Keratinocyte (primary cell): Measurements from ENCODE around the gene SETBP1. TPM values are rescaled to one million over a fixed set of nuclear protein-coding genes. Genes with fewer than 3 reads are reported as not detected.

Experiments used
- DNase-seq: peaks from one replicate; pipeline ENCODE4 v3.0.0-alpha.2; 2011; ENCODE audit warnings: low read depth, missing footprints, low spot score
- FAIRE-seq: peaks from 2 replicates; lab custom pipeline; 2011; peaks lifted over from hg19 to GRCh38; lab: Jason Lieb, UNC
- H2AFZ ChIP-seq: 2 replicates; pipeline ENCODE4 v1.6.0; 2012; ENCODE audit warnings: low read length, control low read depth, inconsistent platforms; ENCODE audit not compliant: control insufficient read depth
- H3K27ac ChIP-seq: 2 replicates; pipeline ENCODE4 v1.5.1; 2011; ENCODE audit warnings: low read length; ENCODE audit not compliant: control insufficient read depth, insufficient read depth
- H3K27me3 ChIP-seq: 3 replicates; pipeline ENCODE4 v1.6.0; 2011; ENCODE audit warnings: low read length; ENCODE audit not compliant: control insufficient read depth, insufficient read depth; ENCODE audit errors: extremely low read depth
- H3K36me3 ChIP-seq, 2 experiments: 2 replicates in 1 of 2; 3 replicates in 1 of 2; pipeline ENCODE4 v1.5.1; 2011; ENCODE audit warnings: low read length in 2 of 2, mild to moderate bottlenecking in 1 of 2; ENCODE audit not compliant: control insufficient read depth in 2 of 2, insufficient read depth in 2 of 2; ENCODE audit errors: extremely low read depth in 1 of 2
- H3K4me1 ChIP-seq: 3 replicates; pipeline ENCODE4 v1.5.1; 2011; ENCODE audit warnings: low read length; ENCODE audit not compliant: control insufficient read depth, insufficient read depth; ENCODE audit errors: extremely low read depth
- H3K4me2 ChIP-seq: 3 replicates; pipeline ENCODE4 v1.6.0; 2011; ENCODE audit warnings: low read depth, low read length; ENCODE audit not compliant: control insufficient read depth, insufficient read depth; ENCODE audit errors: extremely low read depth
- H3K4me3 ChIP-seq, 3 experiments: fragments of 200-600 bp in 1 of 3; sonication (generic) in 1 of 3; 2 replicates in 2 of 3; 3 replicates in 1 of 3; pipeline ENCODE4 v1.5.1; 2011 to 2016; ENCODE audit warnings: low read length in 3 of 3, mild to moderate bottlenecking in 3 of 3, control low read depth in 2 of 3, inconsistent platforms in 1 of 3, low read depth in 1 of 3, mixed read lengths in 1 of 3, mixed run types in 1 of 3, moderate library complexity in 1 of 3; ENCODE audit not compliant: control insufficient read depth in 2 of 3, insufficient read depth in 2 of 3; ENCODE audit errors: extremely low read depth in 1 of 3
- H3K79me2 ChIP-seq: 2 replicates; pipeline ENCODE4 v1.6.0; 2012; ENCODE audit warnings: low read length; ENCODE audit not compliant: control insufficient read depth, insufficient read depth
- H3K9ac ChIP-seq: 3 replicates; pipeline ENCODE4 v1.6.0; 2011; ENCODE audit warnings: low read length; ENCODE audit not compliant: control insufficient read depth, insufficient read depth; ENCODE audit errors: extremely low read depth
- H3K9me1 ChIP-seq: 3 replicates; pipeline ENCODE4 v1.6.0; 2011; ENCODE audit warnings: low read length; ENCODE audit not compliant: control insufficient read depth, insufficient read depth; ENCODE audit errors: extremely low read depth
- H3K9me3 ChIP-seq: 2 replicates; pipeline ENCODE4 v1.5.1; 2012; ENCODE audit warnings: low read depth, low read length; ENCODE audit not compliant: control insufficient read depth
- H4K20me1 ChIP-seq: 3 replicates; pipeline ENCODE4 v1.6.0; 2011; ENCODE audit warnings: low read length; ENCODE audit not compliant: control insufficient read depth, insufficient read depth; ENCODE audit errors: extremely low read depth
- EZH2 ChIP-seq: IDR thresholded peaks from one replicate; pipeline ENCODE4 v1.6.1; 2012; ENCODE audit warnings: inconsistent platforms, mild to moderate bottlenecking, low read length, moderate library complexity
- dilution Hi-C: fragments of 300-500 bp; cut with MboI; formaldehyde crosslinking; loops from one replicate; pipeline ENCODE4 v1.7.0; 2020; ENCODE audit warnings: low sequenced_read_pairs; ENCODE audit not compliant: extremely low pct_ligation_motif_present
- polyA plus RNA-seq, 5 experiments: library from polyadenylated mRNA; depleted of rRNA in 3 of 5; stranded (reverse) in 3 of 5; stranded (forward) in 1 of 5; unstranded in 1 of 5; fragments of >200 nt; gene quantifications; 1 replicate in 1 of 5; 2 replicates in 3 of 5; 3 replicates in 1 of 5; pipeline versions ENCODE4 v1.2.1 to v1.2.3, GENCODE V29; 2011 to 2012; ENCODE audit warnings: missing spikeins in 2 of 5, low read depth in 1 of 5, low replicate concordance in 1 of 5
- TF ChIP-seq, protein P1 (sequence below), 3 experiments: IDR thresholded peaks in 1 of 3; conservative IDR thresholded peaks in 1 of 3; optimal IDR thresholded peaks in 1 of 3; 2 replicates in 2 of 3; 3 replicates in 1 of 3; pipeline versions ENCODE3 to v1.5.1; 2011; ENCODE audit warnings: low read length in 3 of 3, mild to moderate bottlenecking in 3 of 3, moderate library complexity in 2 of 3, control low read depth in 1 of 3, inconsistent platforms in 1 of 3; ENCODE audit not compliant: insufficient read depth in 2 of 3; ENCODE audit errors: extremely low read depth in 1 of 3

The SETBP1 gene
- polyA plus RNA-seq, 1 donor (not counting 4 experiments of a cell fraction or from before 2014, with no cell fraction given) = 3.3 TPM

DNA sequence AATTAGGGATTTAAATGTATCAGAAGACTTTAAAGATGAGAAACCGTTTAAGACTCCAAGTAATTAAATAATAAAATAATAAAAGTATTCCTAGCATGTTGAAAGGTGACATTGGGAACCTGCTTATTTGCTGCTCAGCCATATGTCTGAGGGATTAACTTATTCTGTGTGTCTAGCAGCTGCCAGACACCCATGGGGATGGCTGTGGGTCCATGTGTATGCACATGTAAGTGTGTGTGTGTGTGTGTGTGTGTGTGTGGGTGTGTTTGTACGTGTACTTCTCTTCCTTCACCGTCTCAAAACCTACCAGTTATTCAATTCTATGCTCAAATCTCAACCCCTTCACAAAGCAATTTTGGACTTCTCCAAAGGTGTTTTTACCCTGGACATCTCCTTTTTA lies 124.5 kb downstream of the SETBP1 start:
- Histone ChIP-seq H4K20me1 (no peaks in the 10 kb centered on the region), H3K4me2 (no peak overlapping the region), H3K9me1 (no peaks in the 10 kb centered on the region), H3K27me3 (no peaks in the 10 kb centered on the region), H3K79me2 (no peaks in the 10 kb centered on the region), H3K9me3 (no peaks in the 10 kb centered on the region), H3K4me3 (no peak overlapping the region), H2AFZ (no peak overlapping the region), H3K27ac (no peak overlapping the region), H3K9ac (no peak overlapping the region), H3K4me1 (peaks cover 4% of the 10 kb centered on the region), H3K36me3 (peaks cover 0 to 5% of the 10 kb centered on the region in 2 experiments)
- dilution Hi-C loops = no loop called here
- FAIRE-seq = no peak
- TF ChIP-seq, protein P1, sequence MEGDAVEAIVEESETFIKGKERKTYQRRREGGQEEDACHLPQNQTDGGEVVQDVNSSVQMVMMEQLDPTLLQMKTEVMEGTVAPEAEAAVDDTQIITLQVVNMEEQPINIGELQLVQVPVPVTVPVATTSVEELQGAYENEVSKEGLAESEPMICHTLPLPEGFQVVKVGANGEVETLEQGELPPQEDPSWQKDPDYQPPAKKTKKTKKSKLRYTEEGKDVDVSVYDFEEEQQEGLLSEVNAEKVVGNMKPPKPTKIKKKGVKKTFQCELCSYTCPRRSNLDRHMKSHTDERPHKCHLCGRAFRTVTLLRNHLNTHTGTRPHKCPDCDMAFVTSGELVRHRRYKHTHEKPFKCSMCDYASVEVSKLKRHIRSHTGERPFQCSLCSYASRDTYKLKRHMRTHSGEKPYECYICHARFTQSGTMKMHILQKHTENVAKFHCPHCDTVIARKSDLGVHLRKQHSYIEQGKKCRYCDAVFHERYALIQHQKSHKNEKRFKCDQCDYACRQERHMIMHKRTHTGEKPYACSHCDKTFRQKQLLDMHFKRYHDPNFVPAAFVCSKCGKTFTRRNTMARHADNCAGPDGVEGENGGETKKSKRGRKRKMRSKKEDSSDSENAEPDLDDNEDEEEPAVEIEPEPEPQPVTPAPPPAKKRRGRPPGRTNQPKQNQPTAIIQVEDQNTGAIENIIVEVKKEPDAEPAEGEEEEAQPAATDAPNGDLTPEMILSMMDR (optimal IDR thresholded peaks at IDR 0.05 in 1 of 3, IDR thresholded peaks at IDR 0.05 in 1 of 3, conservative IDR thresholded peaks at IDR 0.05 in 1 of 3; ENCODE audit: extremely low read depth in 1 of 3, insufficient read depth in 2 of 3, low read length in 3 of 3) = no peak
- TF ChIP-seq EZH2 = no peak
- DNase-seq = no peak

DNA sequence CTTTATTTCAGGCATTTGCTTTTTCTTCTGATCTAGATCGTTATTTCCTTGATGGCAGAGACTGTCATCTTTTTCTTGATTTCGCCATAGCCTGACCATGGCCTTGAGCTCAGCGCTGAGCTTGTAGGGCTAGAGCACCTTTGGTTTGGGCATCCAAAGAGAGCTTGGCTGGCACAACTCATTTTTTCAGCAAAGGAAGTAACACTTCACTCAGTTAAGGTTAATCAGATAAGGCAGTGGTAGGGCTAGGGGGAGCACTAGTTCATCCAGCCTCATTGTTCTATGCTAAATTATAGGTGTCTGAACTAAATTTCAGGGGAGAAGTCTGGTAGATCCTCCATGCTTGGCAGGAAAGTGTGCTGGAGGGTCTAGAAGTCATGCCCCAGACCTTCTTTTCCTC lies 125.0 kb downstream of the SETBP1 start:
- no peak for TF ChIP-seq EZH2
- TF ChIP-seq, protein P1 (optimal IDR thresholded peaks at IDR 0.05 in 1 of 3, IDR thresholded peaks at IDR 0.05 in 1 of 3, conservative IDR thresholded peaks at IDR 0.05 in 1 of 3; ENCODE audit: extremely low read depth in 1 of 3, insufficient read depth in 2 of 3, low read length in 3 of 3) = no peak
- Histone ChIP-seq H3K36me3 (peaks cover 0 to 3% of the 10 kb centered on the region in 2 experiments), H3K27me3 (no peaks in the 10 kb centered on the region), H3K4me1 (peaks cover 4% of the 10 kb centered on the region), H3K9ac (no peak overlapping the region), H3K9me1 (no peaks in the 10 kb centered on the region), H3K27ac (no peak overlapping the region), H2AFZ (no peak overlapping the region), H4K20me1 (no peaks in the 10 kb centered on the region), H3K4me3 (no peak overlapping the region), H3K4me2 (no peak overlapping the region), H3K9me3 (no peaks in the 10 kb centered on the region), H3K79me2 (no peaks in the 10 kb centered on the region)
- dilution Hi-C loops = no loop called here
- FAIRE-seq (no peak), DNase-seq (no peak)
